ENCODE measurements around the gene NSF. TPM values are rescaled to one million over a fixed set of nuclear protein-coding genes. Genes with fewer than 3 reads are reported as not detected.

The NSF gene
- total and polyA plus RNA-seq, 7 donors, result 15.0 to 41.8 (median 30.0) TPM

GRCh38 chr17:46722662-46723285, 132.3 kb downstream of the NSF start:
- Histone ChIP-seq H3K36me3 (peaks cover 0 to 18% (median 0%) of the 10 kb centered on the region in 4 donors), H3K4me3 (no peak overlapping the region), H3K27ac (no peak overlapping the region), H3K9me3 (no peaks in the 10 kb centered on the region), H3K4me1 (no peaks in the 10 kb centered on the region), H3K27me3 (no peaks in the 10 kb centered on the region)
- intact Hi-C loops (cut with DNase I), result no loop called here
- WGBS, 2 donors, result 70 to 80% methylated on average over 7 of the region's 7 CpGs
- no peak for DNase-seq
- TF ChIP-seq, protein P1, sequence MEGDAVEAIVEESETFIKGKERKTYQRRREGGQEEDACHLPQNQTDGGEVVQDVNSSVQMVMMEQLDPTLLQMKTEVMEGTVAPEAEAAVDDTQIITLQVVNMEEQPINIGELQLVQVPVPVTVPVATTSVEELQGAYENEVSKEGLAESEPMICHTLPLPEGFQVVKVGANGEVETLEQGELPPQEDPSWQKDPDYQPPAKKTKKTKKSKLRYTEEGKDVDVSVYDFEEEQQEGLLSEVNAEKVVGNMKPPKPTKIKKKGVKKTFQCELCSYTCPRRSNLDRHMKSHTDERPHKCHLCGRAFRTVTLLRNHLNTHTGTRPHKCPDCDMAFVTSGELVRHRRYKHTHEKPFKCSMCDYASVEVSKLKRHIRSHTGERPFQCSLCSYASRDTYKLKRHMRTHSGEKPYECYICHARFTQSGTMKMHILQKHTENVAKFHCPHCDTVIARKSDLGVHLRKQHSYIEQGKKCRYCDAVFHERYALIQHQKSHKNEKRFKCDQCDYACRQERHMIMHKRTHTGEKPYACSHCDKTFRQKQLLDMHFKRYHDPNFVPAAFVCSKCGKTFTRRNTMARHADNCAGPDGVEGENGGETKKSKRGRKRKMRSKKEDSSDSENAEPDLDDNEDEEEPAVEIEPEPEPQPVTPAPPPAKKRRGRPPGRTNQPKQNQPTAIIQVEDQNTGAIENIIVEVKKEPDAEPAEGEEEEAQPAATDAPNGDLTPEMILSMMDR (IDR thresholded peaks at IDR 0.05), result no peak
- TF ChIP-seq POLR2A (IDR thresholded peaks at IDR 0.05) (no peak), POLR2AphosphoS5 (IDR thresholded peaks at IDR 0.05) (no peak), EP300 (IDR thresholded peaks at IDR 0.05) (no peak)

- TF ChIP-seq, protein P1 (IDR thresholded peaks at IDR 0.05), result no peak
- no peaks in the 10 kb centered on the region for H3K27me3 ChIP-seq
- WGBS, 2 donors, result 85 to 90% methylated on average over 3 of the region's 3 CpGs
- no peak overlapping the region for H3K4me3 ChIP-seq
- no peaks in the 10 kb centered on the region for H3K4me1 ChIP-seq
- no peaks in the 10 kb centered on the region for H3K9me3 ChIP-seq
- peaks cover 0 to 31% (median 0%) of the 10 kb centered on the region in 4 donors for H3K36me3 ChIP-seq
- DNase-seq, result no peak
- H3K27ac ChIP-seq, result no peak overlapping the region
- intact Hi-C loops (cut with DNase I), result no loop called here
Observed at GRCh38 chr17:46726206-46726605, 135.7 kb downstream of the NSF start.

GRCh38 chr17:46727572-46728348, 137.3 kb downstream of the NSF start:
- Histone ChIP-seq H3K9me3 (no peaks in the 10 kb centered on the region), H3K4me3 (no peak overlapping the region), H3K27ac (no peak overlapping the region), H3K4me1 (no peaks in the 10 kb centered on the region), H3K36me3 (peaks cover 0 to 33% (median 0%) of the 10 kb centered on the region in 4 donors), H3K27me3 (no peaks in the 10 kb centered on the region)
- DNase-seq, result no peak
- 92 to 96% methylated on average over 4 of the region's 4 CpGs for WGBS, 2 donors
- intact Hi-C loops (cut with DNase I), result no loop called here
- no peak for TF ChIP-seq EP300 (IDR thresholded peaks at IDR 0.05)
- TF ChIP-seq, protein P1 (IDR thresholded peaks at IDR 0.05), result no peak
- no peak for TF ChIP-seq POLR2AphosphoS5 (IDR thresholded peaks at IDR 0.05)

GRCh38 chr17:46730026-46730425, 139.6 kb downstream of the NSF start:
- 96 to 97% methylated on average over 2 of the region's 2 CpGs for WGBS, 2 donors
- no peak for TF ChIP-seq EP300 (IDR thresholded peaks at IDR 0.05)
- no peak for TF ChIP-seq POLR2A (IDR thresholded peaks at IDR 0.05)

DNA sequence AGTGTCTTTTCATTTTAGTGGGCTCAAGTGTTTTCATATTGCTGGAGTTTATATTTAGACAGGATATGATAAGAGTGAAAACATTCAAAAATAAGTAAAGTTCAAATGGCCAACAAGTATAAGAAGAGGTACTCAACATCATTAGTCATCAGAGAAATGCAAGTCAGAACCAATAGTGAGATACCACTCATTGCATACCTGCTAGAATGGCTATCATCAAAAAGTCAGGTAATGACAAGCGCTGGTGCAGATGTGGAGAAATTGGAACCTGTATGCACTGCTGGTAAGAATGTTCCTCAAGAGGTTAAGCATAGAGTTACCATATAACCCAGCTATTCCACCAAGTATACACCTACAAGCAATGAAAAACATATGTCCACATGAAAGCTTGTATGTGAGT, 140.2 kb downstream of the NSF start:
- Histone ChIP-seq H3K4me3 (no peak overlapping the region), H3K36me3 (peaks cover 0 to 35% (median 0%) of the 10 kb centered on the region in 4 donors), H3K27ac (no peak overlapping the region), H3K9me3 (no peaks in the 10 kb centered on the region), H3K4me1 (no peaks in the 10 kb centered on the region), H3K27me3 (no peaks in the 10 kb centered on the region)
- WGBS, 2 donors, result 98% methylated on average over 1 of the region's 1 CpG
- intact Hi-C loops (cut with DNase I), result no loop called here
- DNase-seq, result no peak
- TF ChIP-seq, protein P1 (IDR thresholded peaks at IDR 0.05), result no peak
- no peak for TF ChIP-seq POLR2A (IDR thresholded peaks at IDR 0.05)
- no peak for TF ChIP-seq POLR2AphosphoS5 (IDR thresholded peaks at IDR 0.05)
- no peak for TF ChIP-seq EP300 (IDR thresholded peaks at IDR 0.05)

More at GRCh38 chr17:46730026-46730425, 139.6 kb downstream of the NSF start:
- Histone ChIP-seq H3K27ac (no peak overlapping the region), H3K4me3 (no peak overlapping the region), H3K9me3 (no peaks in the 10 kb centered on the region), H3K36me3 (peaks cover 0 to 35% (median 0%) of the 10 kb centered on the region in 4 donors), H3K4me1 (no peaks in the 10 kb centered on the region), H3K27me3 (no peaks in the 10 kb centered on the region)
- no peak for DNase-seq
- intact Hi-C loops (cut with DNase I), result no loop called here
